OCI-M2 (cell line): ENCODE data around the gene C15orf39.
"Not testable (repeated sequence)": the region's sequence is repeated elsewhere in the genome, so short reads cannot be mapped to it uniquely, and the experiment has no call there.

Experiments used
- DNase-seq: peaks from one replicate; lab custom pipeline; 2025; ENCODE audit not compliant: unreplicated experiment; lab: John Stamatoyannopoulos, UW

C15orf39 gene

GRCh38 chr15:75201616-75202250 is at the start of gene C15orf39:
C15orf39 (plus strand) TSS chr15:75201882; CDS start chr15:75206049, 4,167 bp downstream.
- DNase-seq = no peak

GRCh38 chr15:75152382-75153079 is 49.2 kb upstream of the C15orf39 start:
- no peak for DNase-seq

GRCh38 chr15:75153087-75153486 is 48.6 kb upstream of the C15orf39 start:
- no peak for DNase-seq

- DNase-seq = no peak
Measured at GRCh38 chr15:75153565-75154276, 48.0 kb upstream of the C15orf39 start.

GRCh38 chr15:75154461-75155062 is 47.1 kb upstream of the C15orf39 start:
- DNase-seq = no peak

GRCh38 chr15:75156326-75157215 is 45.1 kb upstream of the C15orf39 start:
- DNase-seq = no peak

- no peak for DNase-seq
Measured at GRCh38 chr15:75158402-75158801, 43.3 kb upstream of the C15orf39 start.

GRCh38 chr15:75159244-75159643 is 42.4 kb upstream of the C15orf39 start:
- DNase-seq = no peak

- DNase-seq = no peak
Measured at GRCh38 chr15:75161106-75161916, 40.4 kb upstream of the C15orf39 start.

- no peak for DNase-seq
Measured at GRCh38 chr15:75161917-75162414, 39.7 kb upstream of the C15orf39 start.

- peak; percentile 68 for DNase-seq
Measured at GRCh38 chr15:75163150-75163564, 38.5 kb upstream of the C15orf39 start.

GRCh38 chr15:75164625-75165350 is 36.9 kb upstream of the C15orf39 start:
- no peak for DNase-seq

GRCh38 chr15:75166489-75167063 is 35.1 kb upstream of the C15orf39 start:
- not testable (repeated sequence) for DNase-seq

- no peak for DNase-seq
Measured at GRCh38 chr15:75167588-75168350, 33.9 kb upstream of the C15orf39 start.

GRCh38 chr15:75168374-75168773 is 33.3 kb upstream of the C15orf39 start:
- DNase-seq = no peak

- DNase-seq = no peak
Measured at GRCh38 chr15:75170203-75170602, 31.5 kb upstream of the C15orf39 start.

GRCh38 chr15:75170711-75171341 is 30.9 kb upstream of the C15orf39 start:
- no peak for DNase-seq
